Type B pancreatic cell (in vitro differentiated cells): ENCODE results near the gene ZSWIM3. TPM values are rescaled to one million over a fixed set of nuclear protein-coding genes. Genes with fewer than 3 reads are reported as not detected.

Experiments
- DNase-seq: peaks from one replicate; pipeline ENCODE4 v3.0.0; 2021; ENCODE audit warnings: mixed read lengths; ENCODE audit not compliant: unreplicated experiment; ENCODE audit errors: extremely low spot score
- H3K27ac Mint-ChIP-seq: 2 replicates; pipeline ENCODE4 v1.8.0; 2021; ENCODE audit warnings: mild to moderate bottlenecking, mixed read lengths
- H3K27me3 Mint-ChIP-seq: 2 replicates; pipeline ENCODE4 v1.8.0; 2021; ENCODE audit warnings: mixed read lengths
- H3K36me3 Mint-ChIP-seq: 2 replicates; pipeline ENCODE4 v1.8.0; 2021; ENCODE audit warnings: mixed read lengths
- H3K4me1 Mint-ChIP-seq: one replicate; pipeline ENCODE4 v1.8.0; 2021; ENCODE audit warnings: mixed read lengths; ENCODE audit not compliant: unreplicated experiment
- H3K4me3 Mint-ChIP-seq: 2 replicates; pipeline ENCODE4 v1.8.0; 2021; ENCODE audit warnings: mild to moderate bottlenecking, mixed read lengths
- H3K9me3 Mint-ChIP-seq: 2 replicates; pipeline ENCODE4 v1.8.0; 2021; ENCODE audit warnings: mixed read lengths
- total RNA-seq: library from RNA; stranded (reverse); gene quantifications from 2 replicates; pipeline ENCODE4 v1.2.1, GENCODE V29; 2021; ENCODE audit warnings: low replicate concordance
- TF ChIP-seq, protein P1 (sequence below): fragments of 200-600 bp; sonication (generic); conservative IDR thresholded peaks from 2 replicates; pipeline ENCODE4 v1.5.0; 2021; ENCODE audit warnings: antibody characterized with exemption, mild to moderate bottlenecking

ZSWIM3 gene
- total RNA-seq, 1 donor from 2014 or later, result 4.7 TPM

DNA sequence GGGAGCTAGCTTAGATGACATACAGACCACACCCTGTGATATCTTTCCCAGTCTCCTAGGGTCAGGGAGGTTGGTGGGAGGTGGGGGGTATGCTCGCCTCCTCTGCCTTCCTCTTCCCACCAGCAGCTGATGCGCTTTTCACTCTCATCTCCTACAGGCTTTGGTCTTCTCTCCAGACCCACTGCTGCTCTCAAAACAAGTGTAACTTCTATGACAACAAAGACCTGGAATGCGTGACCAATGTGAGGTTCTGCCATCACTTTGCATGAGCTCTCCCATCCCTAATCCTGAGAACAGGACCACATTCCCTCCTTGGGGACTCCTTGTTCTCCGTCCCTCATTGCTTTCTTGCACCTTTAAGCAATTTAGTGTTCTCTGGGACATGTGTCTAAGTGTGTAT, 36.4 kb downstream of the ZSWIM3 start:
- Mint-ChIP-seq H3K4me1 (peaks cover 8% of the 10 kb centered on the region), H3K9me3 (no peaks in the 10 kb centered on the region), H3K4me3 (peak overlapping the region; percentile 51), H3K27ac (no peak overlapping the region), H3K36me3 (peaks cover 10% of the 10 kb centered on the region), H3K27me3 (no peaks in the 10 kb centered on the region)
- TF ChIP-seq, protein P1, sequence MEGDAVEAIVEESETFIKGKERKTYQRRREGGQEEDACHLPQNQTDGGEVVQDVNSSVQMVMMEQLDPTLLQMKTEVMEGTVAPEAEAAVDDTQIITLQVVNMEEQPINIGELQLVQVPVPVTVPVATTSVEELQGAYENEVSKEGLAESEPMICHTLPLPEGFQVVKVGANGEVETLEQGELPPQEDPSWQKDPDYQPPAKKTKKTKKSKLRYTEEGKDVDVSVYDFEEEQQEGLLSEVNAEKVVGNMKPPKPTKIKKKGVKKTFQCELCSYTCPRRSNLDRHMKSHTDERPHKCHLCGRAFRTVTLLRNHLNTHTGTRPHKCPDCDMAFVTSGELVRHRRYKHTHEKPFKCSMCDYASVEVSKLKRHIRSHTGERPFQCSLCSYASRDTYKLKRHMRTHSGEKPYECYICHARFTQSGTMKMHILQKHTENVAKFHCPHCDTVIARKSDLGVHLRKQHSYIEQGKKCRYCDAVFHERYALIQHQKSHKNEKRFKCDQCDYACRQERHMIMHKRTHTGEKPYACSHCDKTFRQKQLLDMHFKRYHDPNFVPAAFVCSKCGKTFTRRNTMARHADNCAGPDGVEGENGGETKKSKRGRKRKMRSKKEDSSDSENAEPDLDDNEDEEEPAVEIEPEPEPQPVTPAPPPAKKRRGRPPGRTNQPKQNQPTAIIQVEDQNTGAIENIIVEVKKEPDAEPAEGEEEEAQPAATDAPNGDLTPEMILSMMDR, result no peak
- no peak for DNase-seq

GRCh38 chr20:45894797-45895196, 37.4 kb downstream of the ZSWIM3 start:
- Mint-ChIP-seq H3K27me3 (no peaks in the 10 kb centered on the region), H3K27ac (no peak overlapping the region), H3K4me1 (peaks cover 4% of the 10 kb centered on the region), H3K4me3 (no peak overlapping the region), H3K9me3 (no peaks in the 10 kb centered on the region), H3K36me3 (peaks cover 13% of the 10 kb centered on the region)
- no peak for DNase-seq
- TF ChIP-seq, protein P1, result no peak

GRCh38 chr20:45896641-45897161, 39.3 kb downstream of the ZSWIM3 start:
- Mint-ChIP-seq H3K9me3 (no peaks in the 10 kb centered on the region), H3K4me1 (no peaks in the 10 kb centered on the region), H3K27ac (no peak overlapping the region), H3K27me3 (no peaks in the 10 kb centered on the region), H3K4me3 (no peak overlapping the region), H3K36me3 (peaks cover 13% of the 10 kb centered on the region)
- no peak for DNase-seq
- TF ChIP-seq, protein P1, result no peak

- H3K36me3 Mint-ChIP-seq, result peaks cover 13% of the 10 kb centered on the region
- H3K4me3 Mint-ChIP-seq, result no peak overlapping the region
- DNase-seq, result no peak
- no peaks in the 10 kb centered on the region for H3K27me3 Mint-ChIP-seq
- no peaks in the 10 kb centered on the region for H3K9me3 Mint-ChIP-seq
- no peak overlapping the region for H3K27ac Mint-ChIP-seq
- TF ChIP-seq, protein P1, result no peak
- H3K4me1 Mint-ChIP-seq, result no peaks in the 10 kb centered on the region
Measured at GRCh38 chr20:45897289-45897688, 39.9 kb downstream of the ZSWIM3 start.

GRCh38 chr20:45897692-45898091, 40.3 kb downstream of the ZSWIM3 start:
- no peaks in the 10 kb centered on the region for H3K9me3 Mint-ChIP-seq

More at GRCh38 chr20:45897692-45898091, 40.3 kb downstream of the ZSWIM3 start:
- TF ChIP-seq, protein P1, result no peak
- Mint-ChIP-seq H3K4me3 (no peak overlapping the region), H3K4me1 (no peaks in the 10 kb centered on the region), H3K27ac (no peak overlapping the region), H3K36me3 (peaks cover 13% of the 10 kb centered on the region), H3K27me3 (no peaks in the 10 kb centered on the region)
- DNase-seq, result no peak
